Ovary (tissue), 3 donors: Measurements from ENCODE around the gene CYB5RL.

Experiments
- CTCF ChIP-seq, 3 donors: fragments of 450-650 bp in 2 of 3; fragments of 200-600 bp in 1 of 3; IDR thresholded peaks; one replicate each; pipeline versions ENCODE4 v1.5.1 to v1.8.0; 2016 to 2022; ENCODE audit warnings: antibody characterized with exemption in 3 of 3, mild to moderate bottlenecking in 1 of 3
- POLR2A ChIP-seq: fragments of 450-650 bp; IDR thresholded peaks from one replicate; pipeline ENCODE4 v1.6.1; 2017; ENCODE audit warnings: antibody characterized with exemption, mild to moderate bottlenecking, moderate library complexity
- donor health status: DM: no; HTN: no; CAD: no.

GRCh38 chr1:54156986-54157385 is 42.8 kb downstream of the CYB5RL start:
- TF ChIP-seq CTCF (IDR thresholded peaks at IDR 0.05): no peak
- no peak for TF ChIP-seq POLR2A
